ENCODE results near the gene TIMP1. TPM values are rescaled to one million over a fixed set of nuclear protein-coding genes. Genes with fewer than 3 reads are reported as not detected.
A peak's percentile ranks its signal among the peaks of the same experiment; 100 is the strongest.

The TIMP1 gene
- total and polyA plus RNA-seq, 2 experiments from 2014 or later: 39.0 to 117 TPM

- TF ChIP-seq STAT1 (IDR thresholded peaks at IDR 0.05; ENCODE audit: unreplicated experiment): no peak
- TF ChIP-seq ZNF114 (CRISPR knock-in tag; IDR thresholded peaks at IDR 0.05): no peak
- TF ChIP-seq, protein P1, sequence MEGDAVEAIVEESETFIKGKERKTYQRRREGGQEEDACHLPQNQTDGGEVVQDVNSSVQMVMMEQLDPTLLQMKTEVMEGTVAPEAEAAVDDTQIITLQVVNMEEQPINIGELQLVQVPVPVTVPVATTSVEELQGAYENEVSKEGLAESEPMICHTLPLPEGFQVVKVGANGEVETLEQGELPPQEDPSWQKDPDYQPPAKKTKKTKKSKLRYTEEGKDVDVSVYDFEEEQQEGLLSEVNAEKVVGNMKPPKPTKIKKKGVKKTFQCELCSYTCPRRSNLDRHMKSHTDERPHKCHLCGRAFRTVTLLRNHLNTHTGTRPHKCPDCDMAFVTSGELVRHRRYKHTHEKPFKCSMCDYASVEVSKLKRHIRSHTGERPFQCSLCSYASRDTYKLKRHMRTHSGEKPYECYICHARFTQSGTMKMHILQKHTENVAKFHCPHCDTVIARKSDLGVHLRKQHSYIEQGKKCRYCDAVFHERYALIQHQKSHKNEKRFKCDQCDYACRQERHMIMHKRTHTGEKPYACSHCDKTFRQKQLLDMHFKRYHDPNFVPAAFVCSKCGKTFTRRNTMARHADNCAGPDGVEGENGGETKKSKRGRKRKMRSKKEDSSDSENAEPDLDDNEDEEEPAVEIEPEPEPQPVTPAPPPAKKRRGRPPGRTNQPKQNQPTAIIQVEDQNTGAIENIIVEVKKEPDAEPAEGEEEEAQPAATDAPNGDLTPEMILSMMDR (conservative IDR thresholded peaks at IDR 0.05; ENCODE audit: low read depth in 2 of 2): peak; percentile 41 to 45; a peak in 3 of 4 replicates
- no peak for TF ChIP-seq ETS1 (IDR thresholded peaks at IDR 0.05)
- no peaks in the 10 kb centered on the region for H3K36me3 ChIP-seq (ENCODE audit: insufficient read depth)
- H3K36me3 Mint-ChIP-seq (ENCODE audit: low read depth): peaks cover 77% of the 10 kb centered on the region
- H3K9me3 Mint-ChIP-seq: no peaks in the 10 kb centered on the region; the same call in 2 of the 3 replicates
- H3K4me3 ChIP-seq: no peak overlapping the region
- no peak overlapping the region for H3K27ac Mint-ChIP-seq
- H4K20me1 ChIP-seq (replicated peaks; ENCODE audit: insufficient read depth): no peaks in the 10 kb centered on the region
- H3K27me3 Mint-ChIP-seq (ENCODE audit: insufficient read depth, low read depth, poor library complexity): peaks cover 14% of the 10 kb centered on the region
- H3K27ac ChIP-seq (ENCODE audit: low read depth): no peak overlapping the region
- H3K4me3 Mint-ChIP-seq: no peak overlapping the region; the same call in 2 of the 3 replicates
- H3F3A ChIP-seq (replicated peaks; ENCODE audit: low read depth): no peaks in the 10 kb centered on the region
- H3K4me1 Mint-ChIP-seq: peaks cover 17% of the 10 kb centered on the region
- H3K4me1 ChIP-seq (ENCODE audit: insufficient read depth): peaks cover 5% of the 10 kb centered on the region; the same call in 1 of the 2 replicates
- ATAC-seq (peak; percentile 28), DNase-seq (ENCODE audit: low spot score) (peak; percentile 76)
- no peak overlapping the region for H2AFZ ChIP-seq
- no peaks in the 10 kb centered on the region for H3K79me2 ChIP-seq (replicated peaks; ENCODE audit: insufficient read depth)
- no peaks in the 10 kb centered on the region for H3K27me3 ChIP-seq (ENCODE audit: insufficient read depth)
- H3K4me2 ChIP-seq: no peak overlapping the region
- H3K9me2 ChIP-seq (ENCODE audit: insufficient read depth): no peaks in the 10 kb centered on the region
Measured at GRCh38 chrX:47568656-47569295, 13.5 kb upstream of the TIMP1 start.

DNA sequence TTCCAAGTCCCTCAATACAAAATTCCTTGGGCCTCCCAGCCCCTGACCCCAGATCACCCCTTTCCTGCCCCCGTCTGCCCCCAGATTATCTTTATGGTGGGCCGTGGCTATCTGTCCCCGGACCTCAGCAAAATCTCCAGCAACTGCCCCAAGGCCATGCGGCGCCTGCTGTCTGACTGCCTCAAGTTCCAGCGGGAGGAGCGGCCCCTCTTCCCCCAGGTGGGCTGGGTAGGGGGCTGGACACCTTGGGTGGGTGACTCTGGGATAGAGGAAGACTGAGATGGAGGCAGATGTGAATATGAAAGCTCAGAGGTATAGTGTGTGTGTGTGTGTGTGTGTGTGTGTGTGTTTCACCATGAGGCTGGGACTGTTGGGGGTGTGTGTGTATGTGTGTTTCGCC lies 11.4 kb upstream of the TIMP1 start:
- no peak overlapping the region for H3K4me3 Mint-ChIP-seq
- no peak overlapping the region for H2AFZ ChIP-seq
- no peaks in the 10 kb centered on the region for H3K36me3 ChIP-seq (ENCODE audit: insufficient read depth)
- TF ChIP-seq STAT1 (IDR thresholded peaks at IDR 0.05; ENCODE audit: unreplicated experiment): no peak
- TF ChIP-seq POLR2AphosphoS5 (IDR thresholded peaks at IDR 0.05; ENCODE audit: low read depth): no peak
- no peak for TF ChIP-seq ETS1 (IDR thresholded peaks at IDR 0.05)
- no peak for TF ChIP-seq CREB1 (CRISPR knock-in tag; IDR thresholded peaks at IDR 0.05; ENCODE audit: low read depth)
- no peaks in the 10 kb centered on the region; the same call in 2 of the 3 replicates for H3K9me3 Mint-ChIP-seq
- no peaks in the 10 kb centered on the region for H4K20me1 ChIP-seq (replicated peaks; ENCODE audit: insufficient read depth)
- H3K4me1 ChIP-seq (ENCODE audit: insufficient read depth): peaks cover 5% of the 10 kb centered on the region; the same call in 1 of the 2 replicates
- H3F3A ChIP-seq (replicated peaks; ENCODE audit: low read depth): no peaks in the 10 kb centered on the region
- no peaks in the 10 kb centered on the region for H3K79me2 ChIP-seq (replicated peaks; ENCODE audit: insufficient read depth)
- ATAC-seq: no peak
- no peak overlapping the region for H3K27ac ChIP-seq (ENCODE audit: low read depth)
- H3K27me3 ChIP-seq (ENCODE audit: insufficient read depth): no peaks in the 10 kb centered on the region
- no peak overlapping the region for H3K4me3 ChIP-seq
- H3K27ac Mint-ChIP-seq: no peak overlapping the region
- peaks cover 64% of the 10 kb centered on the region for H3K36me3 Mint-ChIP-seq (ENCODE audit: low read depth)
- peaks cover 14% of the 10 kb centered on the region for H3K27me3 Mint-ChIP-seq (ENCODE audit: insufficient read depth, low read depth, poor library complexity)
- no peak for DNase-seq (ENCODE audit: low spot score)
- peaks cover 22% of the 10 kb centered on the region for H3K4me1 Mint-ChIP-seq
- H3K4me2 ChIP-seq: no peak overlapping the region
- H3K9me2 ChIP-seq (ENCODE audit: insufficient read depth): no peaks in the 10 kb centered on the region

Data from GM23338 (cell line).